Peyer's patch (tissue), 4 donors: ENCODE results near the gene TMEM88.

Experiments used
- CTCF ChIP-seq, 6 experiments: fragments of 450-650 bp in 4 of 6; fragments of 200-600 bp in 2 of 6; sonication (generic) in 1 of 6; IDR thresholded peaks; one replicate each; pipeline ENCODE4 v1.5.1; 2017 to 2019; ENCODE audit warnings: antibody characterized with exemption in 6 of 6, mild to moderate bottlenecking in 3 of 6, moderate library complexity in 1 of 6
- POLR2A ChIP-seq, 2 donors: fragments of 450-650 bp; IDR thresholded peaks; one replicate each; pipeline ENCODE4 v1.5.1; 2017; ENCODE audit warnings: antibody characterized with exemption in 2 of 2, mild to moderate bottlenecking in 2 of 2, moderate library complexity in 2 of 2

- TF ChIP-seq POLR2A (IDR thresholded peaks at IDR 0.05) (no peak), CTCF (IDR thresholded peaks at IDR 0.05) (no peak)
These were observed 26.6 kb downstream of the TMEM88 start for GRCh38 chr17:7881276-7882054.
